ENCODE measurements around the gene FMNL2. TPM values are rescaled to one million over a fixed set of nuclear protein-coding genes. Genes with fewer than 3 reads are reported as not detected.

The FMNL2 gene
- 61.0 TPM for total RNA-seq

DNA sequence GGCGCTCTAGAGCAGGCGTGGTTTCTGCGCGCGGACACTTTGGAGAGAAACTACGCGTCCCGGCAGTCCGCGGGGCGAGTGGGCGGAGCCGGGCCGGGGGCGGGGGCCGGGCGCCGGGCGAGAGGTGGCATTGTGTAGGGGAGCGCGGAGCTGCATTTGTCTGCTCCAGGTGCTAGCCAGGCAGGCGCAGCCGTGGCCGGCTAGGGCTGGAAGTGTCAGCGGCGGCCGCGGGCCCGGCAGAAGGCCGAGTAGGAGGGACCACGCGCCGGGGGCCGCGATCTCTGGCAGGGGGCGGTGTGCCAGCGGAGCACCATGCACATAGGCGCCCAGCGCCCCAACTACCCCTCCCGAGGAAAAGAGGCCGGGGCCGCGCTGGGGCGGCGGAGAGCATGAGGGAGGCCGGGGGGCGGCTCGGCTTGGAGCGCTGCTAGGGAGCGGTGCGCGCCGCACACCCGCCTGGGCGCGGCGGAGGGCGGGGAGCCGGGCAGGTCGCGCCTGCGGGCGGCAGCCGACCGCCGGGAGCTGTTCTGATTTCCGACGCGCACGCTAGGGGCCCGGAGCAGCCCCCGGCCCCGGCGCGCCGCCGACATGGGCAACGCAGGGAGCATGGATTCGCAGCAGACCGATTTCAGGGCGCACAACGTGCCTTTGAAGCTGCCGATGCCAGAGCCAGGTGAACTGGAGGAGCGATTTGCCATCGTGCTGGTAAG is at the start of gene FMNL2:
FMNL2 (plus strand) TSS at position 159 of the 710 bp plus-strand sequence.

Small RNAs within 50 kb of the gene (small RNA-seq; reads per million reads assigned to genes)
- gene AC012443.1 (ENCODE audit: low replicate concordance) = not detected

Other genes with a start within 250 kb of the FMNL2 start
- gene CACNB4, start 236.1 kb upstream of the FMNL2 start, total RNA-seq = 15.1 TPM
- gene STAM2, start 159.4 kb upstream of the FMNL2 start, total RNA-seq = 33.7 TPM